GM18870 (cell line): Measurements from ENCODE around the gene PTCD1.

ENCODE experiments used
- ATAC-seq: cut with Tn5 transposase; IDR thresholded peaks from one replicate; pipeline ENCODE4 v1.9.1; 2021; ENCODE audit warnings: moderate library complexity; ENCODE audit not compliant: unreplicated experiment

Gene PTCD1

DNA sequence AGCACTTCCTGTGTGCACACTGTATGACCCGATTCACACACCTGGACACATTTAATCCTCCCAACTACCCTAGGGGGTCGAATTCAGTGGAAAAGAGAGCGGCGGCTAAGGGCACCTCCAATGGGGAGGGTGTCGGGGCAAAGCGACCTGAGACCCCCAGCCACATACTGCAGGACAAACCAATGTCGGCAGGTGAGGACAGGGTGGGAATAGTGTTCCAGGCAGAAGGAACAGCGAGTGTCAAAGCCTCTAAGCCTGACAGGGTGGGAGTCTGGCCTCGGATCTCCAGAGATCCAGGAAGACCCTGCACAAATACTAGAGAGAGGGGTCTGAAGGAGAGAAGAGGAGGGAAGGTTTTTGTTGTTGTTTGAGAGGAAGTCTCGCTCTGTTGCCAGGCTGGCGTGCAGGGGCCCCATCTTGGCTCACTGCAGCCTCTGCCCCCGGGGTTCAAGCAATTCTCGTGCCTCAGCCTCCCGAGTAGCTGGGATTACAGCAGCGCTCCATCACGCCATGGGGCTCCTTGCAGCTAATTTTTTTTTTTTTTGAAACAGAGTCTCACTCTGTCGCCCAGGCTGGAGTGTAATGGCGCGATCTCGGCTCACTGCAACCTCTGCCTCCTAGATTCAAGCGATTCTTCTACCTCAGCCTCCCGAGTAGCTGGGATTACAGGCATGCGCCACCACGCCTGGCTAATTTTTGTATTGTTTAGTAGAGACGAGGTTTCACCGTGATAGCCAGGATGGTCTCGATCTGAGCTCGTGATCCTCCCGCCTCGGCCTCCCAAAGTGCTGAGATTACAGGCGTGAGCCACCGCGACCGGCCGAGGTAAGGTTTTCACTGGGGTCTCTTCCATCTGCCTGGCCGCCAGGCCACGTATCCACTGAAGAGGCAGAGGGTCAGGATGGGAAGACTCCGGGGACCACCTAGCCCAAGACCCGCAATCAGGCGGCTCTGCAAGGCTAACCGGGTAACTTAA lies 65.2 kb downstream of the PTCD1 start:
- no peak for ATAC-seq

DNA sequence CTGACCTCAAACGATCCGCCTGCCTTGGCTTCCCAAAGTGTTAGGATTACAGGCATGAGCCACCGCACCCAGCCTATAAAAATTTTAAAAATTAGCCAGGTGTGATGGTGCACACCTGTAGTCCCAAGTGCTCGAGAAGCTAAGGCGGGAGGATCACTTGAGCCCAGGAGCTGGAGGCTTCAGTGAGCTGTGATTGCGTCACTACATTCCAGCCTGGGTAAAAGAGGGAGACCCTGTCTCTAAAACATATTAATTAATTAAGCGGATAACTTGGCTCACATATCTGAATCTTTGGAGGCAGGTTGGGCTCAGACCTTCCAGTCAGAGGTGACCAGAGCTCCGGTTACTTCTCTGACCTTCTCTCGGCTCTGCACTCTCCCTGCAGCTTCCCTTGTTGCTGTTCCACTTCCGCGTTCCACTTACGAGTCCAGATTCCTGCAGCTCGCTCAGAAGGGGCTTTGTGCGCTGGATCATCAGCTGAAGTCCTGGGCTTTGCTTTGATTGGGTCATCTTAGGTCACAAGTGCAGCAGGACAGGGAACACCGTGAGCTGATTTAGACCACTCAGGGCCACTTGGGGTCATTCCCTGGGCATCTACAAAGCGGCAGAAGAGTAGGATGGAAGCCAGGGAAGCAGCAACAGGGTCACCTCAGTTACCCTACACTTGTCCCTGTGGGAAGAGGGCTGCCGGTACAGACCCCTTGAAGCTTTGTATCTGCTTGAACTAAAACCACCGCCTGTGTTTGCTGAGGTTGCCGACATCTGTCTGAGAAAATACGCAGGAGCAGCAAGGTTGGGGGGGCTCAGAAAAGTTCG lies 66.1 kb downstream of the PTCD1 start:
- no peak for ATAC-seq

- ATAC-seq = no peak
Observed at GRCh38 chr7:99371376-99371920, 67.2 kb downstream of the PTCD1 start.

GRCh38 chr7:99369767-99370391 lies 68.7 kb downstream of the PTCD1 start:
- ATAC-seq = no peak

DNA sequence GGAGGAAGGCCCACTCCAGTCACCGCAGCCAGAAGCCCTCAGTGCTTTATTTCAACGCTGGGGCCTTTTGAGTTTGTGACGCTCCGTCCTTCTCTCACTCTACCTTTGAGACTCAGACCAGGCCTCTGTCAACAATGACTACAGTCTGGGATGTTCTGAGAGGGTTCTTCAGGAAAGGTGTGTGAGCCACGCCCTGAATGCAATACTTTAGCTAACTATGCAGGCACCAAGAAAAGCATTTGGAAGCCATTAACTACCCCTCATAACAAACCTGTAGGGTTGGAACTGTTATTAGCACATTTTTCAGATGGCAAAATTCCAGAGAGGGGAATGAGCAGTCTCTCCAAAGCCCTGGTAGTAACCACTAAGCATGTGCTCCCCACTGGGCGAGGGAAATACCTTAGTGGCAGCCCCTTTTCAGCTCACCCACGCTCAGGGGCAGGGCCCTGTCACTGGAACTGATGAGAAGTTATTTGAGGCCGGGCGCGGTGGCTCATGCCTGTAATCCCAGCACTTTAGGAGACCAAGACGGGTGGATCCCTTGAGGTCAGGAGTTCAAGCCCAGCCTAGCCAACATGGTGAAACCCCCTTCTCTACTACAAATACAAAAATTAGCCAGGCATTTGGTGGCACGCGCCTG lies 69.7 kb downstream of the PTCD1 start:
- ATAC-seq = no peak
